ENCODE measurements around the gene SLC16A7.
"Not testable (repeated sequence)": the region's sequence is repeated elsewhere in the genome, so short reads cannot be mapped to it uniquely, and the experiment has no call there.

SLC16A7 gene, protein sequence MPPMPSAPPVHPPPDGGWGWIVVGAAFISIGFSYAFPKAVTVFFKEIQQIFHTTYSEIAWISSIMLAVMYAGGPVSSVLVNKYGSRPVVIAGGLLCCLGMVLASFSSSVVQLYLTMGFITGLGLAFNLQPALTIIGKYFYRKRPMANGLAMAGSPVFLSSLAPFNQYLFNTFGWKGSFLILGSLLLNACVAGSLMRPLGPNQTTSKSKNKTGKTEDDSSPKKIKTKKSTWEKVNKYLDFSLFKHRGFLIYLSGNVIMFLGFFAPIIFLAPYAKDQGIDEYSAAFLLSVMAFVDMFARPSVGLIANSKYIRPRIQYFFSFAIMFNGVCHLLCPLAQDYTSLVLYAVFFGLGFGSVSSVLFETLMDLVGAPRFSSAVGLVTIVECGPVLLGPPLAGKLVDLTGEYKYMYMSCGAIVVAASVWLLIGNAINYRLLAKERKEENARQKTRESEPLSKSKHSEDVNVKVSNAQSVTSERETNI

DNA sequence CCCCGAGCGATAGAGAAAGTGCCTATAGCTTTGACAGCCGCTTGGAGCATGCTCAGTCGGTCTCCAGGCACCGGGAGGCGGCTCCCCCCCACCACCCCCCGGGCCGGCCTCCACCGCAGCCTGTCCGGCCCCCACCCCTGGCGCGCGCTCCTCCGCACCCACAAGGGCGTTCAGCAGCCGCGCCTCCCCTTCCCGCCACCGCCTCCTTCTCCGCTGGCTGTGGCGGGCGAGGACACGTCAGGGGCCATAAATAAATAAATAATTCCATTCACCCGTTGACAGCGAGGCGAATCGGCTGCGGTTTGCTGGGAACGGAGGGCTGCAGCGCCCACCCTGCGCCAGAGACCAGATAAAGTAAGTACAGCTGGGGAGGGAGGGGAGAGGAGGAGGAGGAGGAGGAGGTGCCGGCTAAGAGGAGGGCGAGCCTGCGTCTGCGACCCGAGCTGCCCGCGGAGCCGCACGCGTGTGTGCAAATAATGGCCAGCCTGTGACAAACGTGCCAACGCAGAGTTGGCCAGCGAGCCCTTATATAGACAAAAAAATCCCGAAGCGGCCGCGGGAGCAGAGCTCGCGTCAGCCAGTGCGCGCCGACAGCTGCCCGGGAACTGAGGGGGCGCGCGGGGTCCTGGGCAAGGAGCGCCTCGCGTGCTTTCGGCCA is at the start of gene SLC16A7:
SLC16A7 (plus strand) TSS at position 147 of the 658 bp plus-strand sequence. CDS start 108,773 bp downstream, outside the sequence.
- peak; percentile 80 for DNase-seq

DNA sequence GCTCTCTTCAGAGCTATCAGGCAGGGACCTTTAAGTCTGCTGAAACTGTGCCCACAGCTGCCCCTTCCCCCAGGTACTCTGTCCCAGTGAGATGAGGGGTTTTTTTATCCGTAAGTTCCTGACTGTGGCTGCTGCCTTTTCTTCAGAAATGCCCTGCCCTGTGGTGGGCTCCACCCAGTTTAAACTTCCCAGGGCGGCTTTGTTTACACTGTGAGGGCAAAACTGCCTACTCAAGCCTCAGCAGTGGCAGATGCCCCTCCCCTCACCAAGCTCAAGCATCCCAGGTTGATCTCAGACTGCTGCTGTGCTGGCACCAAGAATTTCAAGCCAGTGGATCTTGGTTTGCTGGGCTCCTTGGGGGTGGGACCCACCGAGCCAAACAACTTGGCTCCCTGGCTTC is 46.9 kb upstream of the SLC16A7 start:
- no peak for DNase-seq

DNA sequence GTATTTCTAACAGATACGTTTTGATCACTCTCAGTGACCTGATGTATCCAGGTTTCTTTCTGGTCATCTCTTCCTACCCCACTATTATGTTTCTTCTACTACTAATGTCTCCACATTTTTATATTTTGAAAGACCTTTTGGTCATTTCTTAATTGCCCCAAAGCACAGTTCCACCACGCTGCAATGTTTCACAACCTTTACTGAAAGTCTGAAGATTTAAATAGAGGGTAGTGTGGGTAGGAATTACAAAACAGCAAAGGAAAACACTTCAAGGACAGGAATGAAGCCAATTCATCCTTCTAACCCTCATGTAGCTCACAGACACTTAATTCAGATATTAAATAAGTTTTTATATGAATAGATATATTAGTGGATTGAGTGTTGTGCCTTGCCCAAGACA is 36.1 kb upstream of the SLC16A7 start:
- no peak for DNase-seq

DNA sequence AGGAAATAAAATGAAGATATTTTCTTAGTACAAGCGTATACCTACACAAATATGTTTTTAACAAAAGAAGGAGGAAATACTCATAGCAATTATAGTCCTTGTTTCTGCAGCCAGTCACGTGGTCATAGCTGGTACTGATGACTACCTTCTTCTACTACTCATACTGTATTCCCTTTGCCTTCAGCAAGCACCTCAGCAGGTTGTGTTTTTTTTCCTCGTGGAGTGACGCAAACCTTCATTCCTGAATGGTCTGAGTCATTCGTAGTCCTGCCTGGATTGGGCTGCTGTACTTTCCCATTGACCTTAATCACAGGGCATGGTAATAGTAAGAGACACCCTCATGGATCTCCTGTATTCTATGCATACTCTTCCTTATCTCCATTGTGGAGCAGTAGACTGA is 25.7 kb upstream of the SLC16A7 start:
- DNase-seq = no peak

DNA sequence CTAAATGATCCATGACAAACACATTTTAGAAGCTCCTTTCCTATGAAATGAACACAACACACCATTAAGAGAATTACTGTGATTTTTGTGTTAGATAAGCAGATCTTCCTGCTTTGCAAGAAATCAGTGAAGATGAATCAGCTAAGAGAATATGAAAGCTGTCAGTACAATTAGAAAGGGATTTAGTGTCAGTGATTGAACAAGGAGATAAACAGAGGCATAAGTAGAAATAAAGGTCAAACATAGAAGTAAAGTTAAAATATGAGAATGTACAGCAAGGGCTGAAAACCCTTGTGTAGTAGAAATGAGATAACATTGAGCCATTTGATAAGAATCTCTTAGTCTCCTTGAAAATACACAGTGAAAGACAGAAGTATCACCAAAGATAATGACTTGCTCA is 21.4 kb upstream of the SLC16A7 start:
- no peak for DNase-seq

DNA sequence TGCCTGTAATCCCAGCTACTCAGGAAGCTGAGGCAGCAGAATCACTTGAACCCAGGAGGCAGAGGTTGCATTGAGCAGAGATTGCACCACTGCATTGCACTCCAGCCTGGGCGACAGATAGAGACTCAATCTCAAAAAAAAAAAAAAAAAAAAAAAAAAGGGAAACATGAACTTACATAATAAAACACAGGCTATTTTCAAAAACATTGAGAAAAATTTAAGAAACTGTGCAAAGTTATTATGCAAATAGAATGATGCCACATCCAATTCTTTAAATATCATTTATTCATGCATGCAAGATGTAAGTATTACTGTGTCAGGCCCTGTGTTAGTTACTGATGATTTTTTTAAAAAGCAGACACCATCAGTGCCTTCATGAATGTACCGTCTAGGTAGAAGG is 20.0 kb upstream of the SLC16A7 start:
- DNase-seq = no peak

DNA sequence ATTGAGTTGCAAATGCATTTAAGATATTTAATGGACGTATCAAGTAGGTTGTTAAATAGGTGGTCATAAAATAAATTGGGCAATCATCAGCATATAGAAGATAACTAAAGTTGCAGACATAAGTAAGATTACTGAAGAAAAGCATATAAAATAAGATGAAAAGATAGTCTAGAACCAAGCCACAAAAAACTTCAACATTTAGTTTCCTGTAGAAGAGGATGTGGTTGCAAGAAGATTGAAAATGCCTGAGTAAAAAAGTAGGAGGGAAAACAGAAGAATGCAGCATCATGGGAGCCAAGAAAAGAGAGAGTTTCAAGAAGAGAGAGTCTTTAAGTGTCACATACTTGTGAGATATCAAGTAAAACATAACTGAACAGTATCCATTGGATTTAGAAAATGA is 17.6 kb upstream of the SLC16A7 start:
- no peak for DNase-seq

DNA sequence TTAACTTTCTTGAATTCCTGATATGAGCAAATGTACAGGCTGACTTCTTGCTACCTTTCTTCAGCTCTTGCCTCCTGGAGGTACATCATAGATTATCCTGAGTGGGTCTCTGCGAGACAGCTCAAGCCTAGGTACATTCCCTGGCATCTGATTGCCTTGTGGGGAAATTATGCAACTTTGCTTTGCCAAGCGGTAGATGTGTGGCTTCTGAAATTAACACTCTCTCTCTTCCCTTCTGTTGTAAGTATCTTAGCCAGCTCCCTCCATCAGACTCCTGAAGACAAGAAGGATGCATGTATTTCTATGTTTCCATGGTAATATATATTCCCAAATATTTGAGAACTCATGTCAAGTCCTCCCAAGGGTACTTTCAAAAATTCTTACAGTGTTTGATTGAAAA is 16.2 kb upstream of the SLC16A7 start:
- DNase-seq = no peak

DNA sequence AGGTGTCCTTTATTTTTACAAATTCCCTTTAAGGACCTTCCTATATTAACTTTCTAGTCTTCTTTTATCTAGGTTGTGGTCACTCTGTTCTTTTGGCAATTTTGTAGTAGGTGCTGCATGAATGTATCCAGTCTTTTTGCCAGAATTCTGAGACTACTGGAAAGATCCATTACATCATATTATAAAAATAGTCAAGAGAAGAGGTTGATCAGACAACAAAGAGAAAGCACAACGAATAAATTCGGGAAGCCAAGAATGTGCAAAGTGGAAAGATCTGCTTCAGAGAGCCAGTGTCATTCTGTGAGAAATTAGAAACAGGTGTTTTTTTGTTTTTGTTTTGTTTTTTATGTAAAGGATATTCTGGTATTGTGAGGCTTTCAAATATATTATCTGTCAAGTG is 15.8 kb upstream of the SLC16A7 start:
- DNase-seq = no peak

DNA sequence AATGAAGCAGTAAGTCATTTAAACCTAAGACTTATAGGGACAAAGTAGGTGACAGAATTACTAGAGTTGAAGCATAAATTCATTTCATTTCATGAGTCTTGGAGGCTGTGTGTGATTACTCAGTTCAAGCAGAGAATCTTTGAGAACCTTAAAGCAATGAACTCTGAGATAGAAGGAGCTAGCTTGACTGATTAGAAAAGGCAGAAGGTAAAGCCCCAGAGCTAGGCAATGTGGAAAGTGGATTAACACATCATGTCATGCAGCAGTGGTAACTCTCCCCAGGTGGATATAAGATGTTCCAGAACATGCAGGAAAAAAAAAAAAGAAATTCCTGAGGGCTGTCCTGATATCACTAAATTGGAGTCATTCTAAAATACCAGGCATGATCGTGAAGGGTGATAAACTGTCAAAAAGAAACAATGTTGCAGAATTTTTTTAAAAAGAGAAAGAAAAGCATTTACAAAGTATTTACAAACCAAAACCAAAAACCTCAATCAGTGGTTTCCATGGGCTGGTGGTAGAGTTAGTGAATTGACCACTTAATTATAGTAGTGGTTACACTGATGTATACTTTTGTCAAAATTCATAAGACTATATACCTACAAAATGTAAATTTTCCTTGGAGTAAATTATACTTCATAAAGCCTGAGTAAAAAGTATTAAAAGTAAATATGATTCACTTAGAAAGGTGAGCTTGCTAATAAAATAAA is 12.7 kb upstream of the SLC16A7 start:
- no peak for DNase-seq

DNA sequence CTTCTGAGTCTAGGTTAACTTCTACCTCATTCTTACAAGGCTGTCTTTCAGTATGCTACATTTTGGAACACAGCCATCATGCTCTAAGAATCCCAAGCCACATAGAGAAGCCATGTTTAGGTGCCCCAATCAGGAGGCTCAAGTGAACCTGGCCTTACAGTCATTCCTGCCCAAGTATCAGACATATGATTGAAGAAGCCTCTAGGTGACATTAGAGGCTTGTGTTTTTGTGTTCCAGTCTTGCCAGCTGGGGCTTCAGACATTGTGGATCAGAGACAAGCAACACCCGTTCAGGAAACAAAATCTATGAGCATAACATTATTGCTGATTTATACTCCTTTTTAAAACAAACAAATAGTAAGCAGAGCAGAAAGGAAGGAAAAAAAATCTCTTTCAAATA is 8.1 kb upstream of the SLC16A7 start:
- no peak for DNase-seq

DNA sequence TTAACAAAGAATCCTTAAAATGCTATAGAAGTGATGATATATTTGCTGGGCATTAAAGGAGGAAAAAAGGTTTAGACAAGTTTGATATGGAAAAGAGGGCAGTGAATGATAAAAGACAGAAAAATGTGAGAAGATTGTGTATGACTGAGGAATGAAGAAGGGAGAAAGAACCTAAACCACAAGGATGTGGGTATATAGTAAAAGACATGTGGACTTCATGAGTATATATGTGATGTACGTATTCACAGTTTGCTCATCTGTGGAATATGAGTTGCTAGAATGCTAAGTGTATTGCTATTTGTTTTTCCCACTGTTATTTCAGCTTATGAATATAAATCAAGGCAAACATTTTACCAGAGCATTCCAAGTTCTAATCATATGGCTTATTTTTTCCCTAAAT is 2.1 kb upstream of the SLC16A7 start:
- no peak for DNase-seq

DNA sequence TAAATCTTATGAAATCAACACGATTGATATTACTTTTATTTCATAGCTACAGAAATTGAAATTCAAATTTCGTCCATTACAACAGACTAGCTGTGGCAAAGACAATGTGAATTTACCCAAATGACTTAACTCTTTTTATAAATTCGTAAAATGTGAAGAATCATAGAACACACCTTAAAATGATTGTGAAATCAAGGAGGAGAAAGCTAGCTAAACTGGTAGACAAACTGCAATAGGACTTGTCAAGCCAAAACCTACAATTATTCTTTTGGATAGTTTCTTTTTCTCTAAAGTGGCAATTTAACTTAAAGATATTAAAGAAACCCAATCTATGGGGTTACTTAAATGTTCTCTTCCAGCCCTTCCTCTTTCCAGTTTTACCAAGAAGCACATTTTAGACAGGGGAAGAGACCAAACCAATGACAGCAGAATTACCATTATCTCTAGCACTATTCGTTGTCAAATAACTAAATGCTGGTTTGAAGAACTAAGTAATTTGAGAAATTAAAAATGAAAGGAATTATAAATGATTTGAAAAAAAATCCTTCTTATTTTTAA is 807 bp upstream of the SLC16A7 start:
- no peak for DNase-seq

DNA sequence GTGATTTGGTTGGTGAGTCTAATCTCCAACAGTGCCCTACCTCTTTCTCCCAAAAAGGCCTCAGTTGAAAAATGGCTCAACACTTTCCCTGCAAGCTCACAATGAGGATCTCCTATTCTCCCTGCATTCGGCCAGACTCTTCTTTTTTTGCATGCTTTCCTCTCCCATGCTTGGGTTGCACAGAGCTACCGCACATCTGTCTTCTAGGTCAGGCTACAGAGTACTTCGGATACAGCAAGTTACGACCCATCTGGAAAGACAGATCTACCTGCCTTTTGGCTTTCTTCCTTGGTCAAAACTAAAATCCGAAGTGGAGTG is 305 bp upstream of the SLC16A7 start:
- no peak for DNase-seq

DNA sequence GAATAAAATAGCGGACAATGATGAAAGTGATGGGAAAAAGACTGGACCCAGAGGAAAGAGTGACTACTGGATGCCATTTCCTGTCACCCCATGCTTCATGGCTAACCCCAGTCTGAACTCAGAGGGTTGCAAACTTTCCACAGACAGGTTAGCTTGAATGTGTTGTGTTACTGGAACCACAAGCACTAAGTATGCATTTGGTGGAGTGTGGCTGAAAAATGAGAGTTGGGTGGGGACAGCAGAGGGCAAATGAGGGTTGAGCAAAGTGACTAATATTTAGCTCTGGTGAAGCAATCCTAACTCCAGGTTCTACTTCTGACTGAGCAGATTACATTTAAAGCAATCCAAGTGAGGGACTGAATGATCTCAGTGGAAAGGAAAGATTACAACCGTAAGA is 1.6 kb downstream of the SLC16A7 start:
- DNase-seq = peak; percentile 53

DNA sequence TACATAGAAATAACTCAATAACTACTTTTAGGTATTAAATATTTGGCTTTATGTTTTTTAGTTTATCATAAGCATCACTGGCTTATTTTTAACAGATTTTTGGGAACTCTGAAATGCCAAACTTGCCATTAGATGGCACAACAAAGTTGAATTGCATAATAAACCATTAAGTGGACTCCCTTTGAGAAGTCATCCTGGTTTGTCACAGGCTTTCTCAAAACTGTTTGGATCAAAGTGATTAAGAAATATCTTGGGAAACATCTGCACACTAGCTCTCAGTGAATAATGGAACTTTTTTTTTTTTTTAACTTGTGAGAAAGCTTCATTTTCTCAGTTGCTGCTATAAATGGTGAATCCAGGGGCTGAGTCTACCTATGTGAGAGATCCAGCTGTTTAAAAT is 4.3 kb downstream of the SLC16A7 start:
- DNase-seq = no peak

DNA sequence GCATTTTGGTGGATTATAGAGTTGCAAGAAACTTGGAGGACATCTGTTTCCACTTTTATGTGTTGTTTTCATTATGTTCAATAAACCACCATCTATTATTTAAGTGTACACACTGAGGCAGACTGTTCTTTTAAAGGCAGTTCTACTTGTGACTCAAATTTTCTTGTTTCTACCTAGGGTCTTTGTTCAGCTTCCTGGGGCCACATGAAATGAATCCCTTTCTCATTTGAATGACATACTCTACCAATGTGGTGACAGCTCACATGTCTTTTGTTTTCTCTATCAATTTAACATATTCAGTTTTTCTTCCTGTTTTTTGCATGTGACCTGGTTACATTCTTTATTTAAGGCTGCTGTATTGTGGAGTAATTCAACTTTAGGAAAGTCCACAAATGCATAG is 7.9 kb downstream of the SLC16A7 start:
- no peak for DNase-seq

DNA sequence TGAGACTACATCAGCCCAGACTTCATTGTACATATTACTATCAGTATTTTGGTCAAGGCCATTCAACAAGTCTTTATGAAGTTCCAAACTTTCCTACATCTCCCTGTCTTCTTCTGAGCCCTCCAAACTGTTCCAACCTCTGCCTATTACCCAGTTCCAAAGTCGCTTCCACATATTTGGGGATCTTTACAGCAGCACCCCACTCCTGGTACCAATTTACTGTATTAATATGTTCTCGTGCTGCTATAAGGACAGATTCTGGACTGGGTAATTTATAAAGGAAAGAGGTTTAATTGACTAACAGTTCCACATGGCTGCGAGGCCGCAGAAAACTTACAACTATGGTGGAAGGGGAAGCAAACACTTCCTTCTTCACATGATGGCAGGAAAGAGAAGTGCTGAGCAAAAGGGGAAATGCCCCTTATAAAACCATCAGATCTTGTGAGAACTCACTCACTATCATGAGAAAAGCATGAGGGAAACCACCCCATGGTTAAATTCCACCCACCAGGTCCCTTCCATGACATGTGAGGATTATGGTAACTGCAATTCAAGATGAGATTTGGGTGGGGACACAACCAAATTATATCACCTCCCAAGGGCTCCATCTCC is 17.1 kb downstream of the SLC16A7 start:
- DNase-seq = not testable (repeated sequence)

DNA sequence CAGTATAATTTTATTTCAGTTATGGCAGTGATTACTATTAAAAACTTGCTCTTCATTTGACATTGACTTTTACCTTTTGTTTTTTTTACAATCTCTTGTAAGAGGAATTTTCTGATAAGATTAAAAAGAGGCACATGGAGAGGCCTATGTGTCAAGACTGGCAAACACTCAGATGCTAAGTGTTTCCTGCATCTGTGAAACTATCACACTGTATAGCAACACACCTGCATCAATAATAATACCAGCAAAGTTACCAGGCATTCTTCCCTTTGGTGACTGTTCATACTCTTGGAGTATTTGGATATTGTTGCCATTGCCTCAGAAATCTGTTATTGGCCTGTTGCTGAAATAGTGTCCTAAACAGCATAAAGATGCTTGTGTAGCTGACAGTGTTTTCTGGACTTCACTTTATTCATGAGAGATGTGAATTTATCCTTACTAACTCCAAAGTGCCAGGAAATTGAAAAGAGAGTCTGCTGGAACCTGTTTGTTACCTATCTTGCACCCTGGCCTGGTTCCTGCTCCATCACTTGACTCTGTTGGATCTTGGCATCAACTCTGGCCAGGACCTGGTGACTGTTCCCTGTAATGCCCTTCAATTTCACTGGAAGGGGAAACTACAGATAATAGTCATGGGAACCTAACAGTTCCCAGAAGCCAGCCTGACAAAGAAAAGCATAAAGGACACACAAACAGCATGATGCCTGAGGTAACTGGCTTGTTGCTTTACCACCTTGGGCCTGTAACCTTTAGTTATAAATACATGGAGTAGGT is 19.8 kb downstream of the SLC16A7 start:
- no peak for DNase-seq

DNA sequence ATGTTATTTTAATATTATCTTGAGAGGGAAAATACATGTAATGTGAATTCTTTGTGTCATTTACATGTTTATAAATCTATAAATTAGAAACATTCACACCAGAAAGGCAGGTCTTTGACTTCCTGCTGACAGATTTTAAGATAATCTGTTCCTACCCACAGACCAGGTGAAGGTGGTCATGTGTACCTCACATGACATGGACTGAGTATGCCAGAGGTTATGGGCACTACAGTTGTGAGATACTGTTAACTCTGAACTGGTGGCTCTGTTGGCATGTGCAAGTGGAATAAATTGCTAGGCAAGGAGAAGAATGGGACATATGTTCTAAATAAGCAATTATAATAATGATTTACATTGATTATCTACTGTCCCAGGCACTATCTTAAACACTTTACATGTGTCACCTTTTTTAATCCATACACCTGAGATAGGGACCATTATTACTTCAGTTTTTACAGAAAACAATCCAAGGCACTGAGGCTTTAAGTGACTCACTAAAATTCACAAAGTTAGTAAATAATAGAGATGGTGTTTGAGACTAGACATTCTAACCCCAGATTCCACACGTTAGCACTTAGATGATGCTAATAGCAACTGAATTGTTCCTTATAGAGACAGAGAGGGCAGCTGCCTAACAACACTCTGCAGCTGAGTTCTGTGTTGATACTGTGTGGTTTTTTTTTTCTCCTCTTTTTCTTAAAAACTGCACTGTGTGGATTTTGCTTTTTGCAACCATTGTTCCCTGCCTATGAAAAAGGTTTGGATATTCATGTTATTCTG is 23.8 kb downstream of the SLC16A7 start:
- DNase-seq = no peak

DNA sequence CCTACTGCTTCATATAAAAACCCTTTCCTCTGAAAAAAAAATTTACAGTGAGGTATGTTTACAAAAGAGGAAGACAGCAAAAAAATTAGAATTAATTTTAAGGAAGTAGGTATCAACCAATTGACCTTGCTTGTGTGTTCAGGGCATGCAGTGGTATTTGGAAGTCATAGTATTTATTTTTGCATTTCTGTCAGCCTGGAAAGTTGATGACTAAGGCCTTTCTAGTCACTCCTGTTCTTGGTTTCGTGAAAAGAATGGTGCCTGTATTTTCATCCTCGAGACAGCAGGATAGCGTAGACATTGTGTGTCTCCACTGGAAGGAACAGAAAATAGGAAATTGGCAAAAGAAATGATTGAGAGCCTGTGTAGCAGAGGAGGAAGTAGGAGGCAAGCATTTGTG is 24.5 kb downstream of the SLC16A7 start:
- DNase-seq = no peak

Data from NK-92 treated with Interleukin-12 subunit alpha and Interleukin-12 subunit beta, amount 100 ng/mL, for 24 hours (cell line).